ENCODE results near the gene WASF2.

- TF ChIP-seq CTCF (IDR thresholded peaks at IDR 0.05) (no peak), POLR2A (IDR thresholded peaks at IDR 0.05) (no peak)
These were observed 95.0 kb downstream of the WASF2 start for GRCh38 chr1:27394925-27395324.

Data from body of pancreas (tissue), 4 donors.